Measurements from ENCODE around the gene FAF1. TPM values are rescaled to one million over a fixed set of nuclear protein-coding genes. Genes with fewer than 3 reads are reported as not detected.

Gene FAF1
- total and polyA plus RNA-seq, 2 of the 8 experiments (the other 6 are each of a cell fraction or from before 2014, with no cell fraction given) = 10.8 to 65.9 TPM

DNA sequence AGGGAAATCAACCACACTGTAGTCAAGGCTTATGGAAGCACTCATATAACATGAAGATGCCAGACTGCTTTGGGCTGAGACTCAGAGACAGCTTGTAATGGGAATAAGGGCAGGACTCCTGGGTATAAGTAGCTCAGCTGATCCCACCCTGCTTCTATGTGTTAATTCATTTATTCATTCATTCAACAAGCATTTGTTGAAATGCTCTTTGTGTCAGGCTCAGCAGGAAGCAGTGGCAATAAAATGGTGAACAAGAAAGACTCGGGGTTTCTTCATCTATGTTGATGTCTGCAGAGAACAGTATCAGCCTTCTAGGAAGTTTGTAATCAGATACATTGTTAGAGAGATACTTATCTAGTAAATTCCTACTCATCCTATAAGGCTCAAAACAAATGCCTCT, 391.3 kb downstream of the FAF1 start:
- H4K91ac ChIP-seq (replicated peaks; ENCODE audit: insufficient read length, low read length) = no peak overlapping the region
- no peak for FAIRE-seq
- no peak for DNase-seq (ENCODE audit: low read depth in 1 of 2, low spot score in 2 of 2)
- H2BK5ac ChIP-seq (ENCODE audit: low read depth, low read length) = no peak overlapping the region
- no peak overlapping the region for H4K5ac ChIP-seq (ENCODE audit: insufficient read length, low read depth, low read length)
- no peaks in the 10 kb centered on the region for H3K27me3 ChIP-seq (replicated peaks in 1 of 4; ENCODE audit: control insufficient read depth in 3 of 4, extremely low read depth in 1 of 4, insufficient read depth in 3 of 4, low read length in 3 of 4)
- H3K4me1 ChIP-seq (replicated peaks in 1 of 4; ENCODE audit: control insufficient read depth in 3 of 4, insufficient read depth in 4 of 4, low read length in 3 of 4) = peaks cover 0 to 6% (median 1%) of the 10 kb centered on the region in 4 experiments; a peak in 2 of 7 replicates
- no peak overlapping the region for H2BK120ac ChIP-seq (replicated peaks; ENCODE audit: low read depth, low read length)
- H3K36me3 ChIP-seq (ENCODE audit: control insufficient read depth in 2 of 4, insufficient read depth in 4 of 4, low read length in 3 of 4) = no peaks in the 10 kb centered on the region
- no peak overlapping the region for H3K56ac ChIP-seq (replicated peaks; ENCODE audit: insufficient read length, low read depth, low read length)
- H3K23me2 ChIP-seq (ENCODE audit: low read depth, low read length) = no peaks in the 10 kb centered on the region
- H2AFZ ChIP-seq (ENCODE audit: low read length) = no peak overlapping the region
- no peak overlapping the region for H3K27ac ChIP-seq (ENCODE audit: low read depth, low read length)
- H3K9me3 ChIP-seq (ENCODE audit: insufficient read depth in 2 of 2, low read depth in 1 of 2, low read length in 1 of 2) = no peaks in the 10 kb centered on the region
- H3K79me1 ChIP-seq (ENCODE audit: low read depth, low read length) = no peaks in the 10 kb centered on the region
- H4K20me1 ChIP-seq (replicated peaks in 1 of 2; ENCODE audit: control insufficient read depth in 1 of 2, insufficient read depth in 2 of 2, low read length in 2 of 2) = no peaks in the 10 kb centered on the region
- H2BK20ac ChIP-seq (ENCODE audit: low read length) = no peak overlapping the region
- no peak overlapping the region for H3K14ac ChIP-seq (ENCODE audit: insufficient read length)
- no peak overlapping the region for H3K4ac ChIP-seq (replicated peaks; ENCODE audit: insufficient read length, low read depth, low read length)
- no peak overlapping the region for H3K23ac ChIP-seq (ENCODE audit: insufficient read length)
- H3K4me3 ChIP-seq (ENCODE audit: extremely low read depth in 1 of 4, insufficient read depth in 2 of 4, low read depth in 3 of 4, low read length in 4 of 4) = no peak overlapping the region
- no peaks in the 10 kb centered on the region for H3K79me2 ChIP-seq (ENCODE audit: control insufficient read depth in 1 of 2, insufficient read depth in 2 of 2, low read length in 2 of 2)
- H2AK5ac ChIP-seq (ENCODE audit: low read depth, low read length) = no peak overlapping the region
- H2BK12ac ChIP-seq (ENCODE audit: low read depth, low read length) = no peak overlapping the region
- POLR2A ChIA-PET (ENCODE audit: partially characterized antibody) = interaction anchor here (0.5 kb wide), 1 partner anchor 12 kb away, joined by 3 read pairs; no protein-coding TSS in a partner anchor
- H2BK15ac ChIP-seq (ENCODE audit: low read length) = no peak overlapping the region
- TF ChIP-seq KDM5A (IDR thresholded peaks at IDR 0.05; ENCODE audit: low read length) (no peak), JUND (IDR thresholded peaks at IDR 0.05; ENCODE audit: low read length) (no peak), RAD21 (IDR thresholded peaks at IDR 0.05 in 1 of 2, conservative IDR thresholded peaks at IDR 0.05 in 1 of 2; ENCODE audit: low read depth in 2 of 2, low read length in 2 of 2) (no peak), SP1 (IDR thresholded peaks at IDR 0.05; ENCODE audit: low read depth, low read length) (no peak), SP4 (IDR thresholded peaks at IDR 0.05; ENCODE audit: low read length) (no peak), ZNF274 (IDR thresholded peaks at IDR 0.05; ENCODE audit: borderline replicate concordance, extremely low read depth, low read length) (no peak), CHD1 (IDR thresholded peaks at IDR 0.05; ENCODE audit: low read depth, low read length) (no peak), POLR2A (IDR thresholded peaks at IDR 0.05; ENCODE audit: control extremely low read depth in 1 of 2, low read depth in 2 of 2, low read length in 2 of 2) (no peak)
- H4K8ac ChIP-seq (ENCODE audit: extremely low read depth, insufficient read depth, low read length) = no peak overlapping the region
- 60% methylated on average over 1 of the region's 1 CpG; no CpG with 5 or more reads in 1 of the 2 experiments for WGBS, 2 experiments (ENCODE audit: extremely low coverage in 1 of 2, insufficient coverage in 1 of 2, insufficient read length in 1 of 2, insufficient replicate concordance in 2 of 2, low coverage in 1 of 2, low lambda C conversion rate in 2 of 2, missing lambda C conversion rate in 1 of 2)
- no peak overlapping the region for H3K4me2 ChIP-seq (ENCODE audit: insufficient read depth in 1 of 2, low read depth in 2 of 2, low read length in 2 of 2)
- no peak overlapping the region for H3K9ac ChIP-seq (replicated peaks in 1 of 4; ENCODE audit: extremely low read depth in 1 of 4, low read depth in 3 of 4, low read length in 3 of 4)
- CTCF ChIA-PET (ENCODE audit: partially characterized antibody) = interaction anchor here (1.0 to 1.6 kb wide), 2 partner anchors 52 to 136 kb away, joined by 3 to 4 read pairs; no protein-coding TSS in a partner anchor
- no peak overlapping the region for H3K18ac ChIP-seq (ENCODE audit: extremely low read depth, low read length)

All from H1 (cell line).